ENCODE data around the gene APP.

DNA sequence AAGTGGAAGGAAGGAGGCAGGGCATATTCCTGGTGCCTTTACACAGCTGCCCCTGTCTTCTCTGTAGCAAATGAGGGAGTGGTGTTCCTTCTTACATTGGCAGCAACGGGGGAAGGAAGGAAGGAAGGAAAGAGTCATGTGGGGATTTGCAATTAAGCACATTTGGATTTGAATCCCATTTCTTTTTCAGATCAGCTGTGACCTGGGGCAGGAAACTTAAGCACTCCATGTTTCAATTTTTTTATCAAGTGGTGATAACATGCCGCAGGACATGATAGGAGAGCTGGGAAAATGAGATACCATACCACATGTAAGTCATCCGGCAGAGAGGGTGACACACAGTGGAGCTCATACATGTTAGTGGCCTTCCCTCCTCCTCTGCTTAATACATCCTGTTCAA lies 186.8 kb downstream of the APP start:
- TF ChIP-seq POLR2A (IDR thresholded peaks at IDR 0.05), result no peak
- TF ChIP-seq, protein P1, sequence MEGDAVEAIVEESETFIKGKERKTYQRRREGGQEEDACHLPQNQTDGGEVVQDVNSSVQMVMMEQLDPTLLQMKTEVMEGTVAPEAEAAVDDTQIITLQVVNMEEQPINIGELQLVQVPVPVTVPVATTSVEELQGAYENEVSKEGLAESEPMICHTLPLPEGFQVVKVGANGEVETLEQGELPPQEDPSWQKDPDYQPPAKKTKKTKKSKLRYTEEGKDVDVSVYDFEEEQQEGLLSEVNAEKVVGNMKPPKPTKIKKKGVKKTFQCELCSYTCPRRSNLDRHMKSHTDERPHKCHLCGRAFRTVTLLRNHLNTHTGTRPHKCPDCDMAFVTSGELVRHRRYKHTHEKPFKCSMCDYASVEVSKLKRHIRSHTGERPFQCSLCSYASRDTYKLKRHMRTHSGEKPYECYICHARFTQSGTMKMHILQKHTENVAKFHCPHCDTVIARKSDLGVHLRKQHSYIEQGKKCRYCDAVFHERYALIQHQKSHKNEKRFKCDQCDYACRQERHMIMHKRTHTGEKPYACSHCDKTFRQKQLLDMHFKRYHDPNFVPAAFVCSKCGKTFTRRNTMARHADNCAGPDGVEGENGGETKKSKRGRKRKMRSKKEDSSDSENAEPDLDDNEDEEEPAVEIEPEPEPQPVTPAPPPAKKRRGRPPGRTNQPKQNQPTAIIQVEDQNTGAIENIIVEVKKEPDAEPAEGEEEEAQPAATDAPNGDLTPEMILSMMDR (IDR thresholded peaks at IDR 0.05), result no peak
- TF ChIP-seq POLR2AphosphoS5 (IDR thresholded peaks at IDR 0.05), result no peak
